Osteocyte (in vitro differentiated cells): ENCODE results near the gene HSFX2. TPM values are rescaled to one million over a fixed set of nuclear protein-coding genes. Genes with fewer than 3 reads are reported as not detected.
"Not testable (repeated sequence)": the region's sequence is repeated elsewhere in the genome, so short reads cannot be mapped to it uniquely, and the experiment has no call there.

Experiments
- DNase-seq: peaks from one replicate; pipeline ENCODE4 v3.0.0; 2021; ENCODE audit warnings: mixed read lengths; ENCODE audit not compliant: unreplicated experiment; ENCODE audit errors: extremely low spot score
- H3K27ac Mint-ChIP-seq: one replicate; pipeline ENCODE4 v1.8.0; 2021; ENCODE audit warnings: mild to moderate bottlenecking, mixed read lengths; ENCODE audit not compliant: unreplicated experiment
- H3K27me3 Mint-ChIP-seq: one replicate; pipeline ENCODE4 v1.8.0; 2021; ENCODE audit warnings: mixed read lengths; ENCODE audit not compliant: unreplicated experiment
- H3K36me3 Mint-ChIP-seq: one replicate; pipeline ENCODE4 v1.8.0; 2021; ENCODE audit warnings: mixed read lengths; ENCODE audit not compliant: unreplicated experiment
- H3K4me1 Mint-ChIP-seq: one replicate; pipeline ENCODE4 v1.8.0; 2021; ENCODE audit warnings: mixed read lengths; ENCODE audit not compliant: unreplicated experiment
- H3K4me3 Mint-ChIP-seq: one replicate; pipeline ENCODE4 v1.8.0; 2021; ENCODE audit warnings: mild to moderate bottlenecking, moderate library complexity, mixed read lengths; ENCODE audit not compliant: unreplicated experiment
- H3K9me3 Mint-ChIP-seq: one replicate; pipeline ENCODE4 v1.8.0; 2021; ENCODE audit warnings: mixed read lengths; ENCODE audit not compliant: unreplicated experiment
- total RNA-seq: library from RNA; stranded (reverse); gene quantifications from 2 replicates; pipeline ENCODE4 v1.2.1, GENCODE V29; 2021

HSFX2 gene
- total RNA-seq, 1 donor from 2014 or later = 0.64 TPM

DNA sequence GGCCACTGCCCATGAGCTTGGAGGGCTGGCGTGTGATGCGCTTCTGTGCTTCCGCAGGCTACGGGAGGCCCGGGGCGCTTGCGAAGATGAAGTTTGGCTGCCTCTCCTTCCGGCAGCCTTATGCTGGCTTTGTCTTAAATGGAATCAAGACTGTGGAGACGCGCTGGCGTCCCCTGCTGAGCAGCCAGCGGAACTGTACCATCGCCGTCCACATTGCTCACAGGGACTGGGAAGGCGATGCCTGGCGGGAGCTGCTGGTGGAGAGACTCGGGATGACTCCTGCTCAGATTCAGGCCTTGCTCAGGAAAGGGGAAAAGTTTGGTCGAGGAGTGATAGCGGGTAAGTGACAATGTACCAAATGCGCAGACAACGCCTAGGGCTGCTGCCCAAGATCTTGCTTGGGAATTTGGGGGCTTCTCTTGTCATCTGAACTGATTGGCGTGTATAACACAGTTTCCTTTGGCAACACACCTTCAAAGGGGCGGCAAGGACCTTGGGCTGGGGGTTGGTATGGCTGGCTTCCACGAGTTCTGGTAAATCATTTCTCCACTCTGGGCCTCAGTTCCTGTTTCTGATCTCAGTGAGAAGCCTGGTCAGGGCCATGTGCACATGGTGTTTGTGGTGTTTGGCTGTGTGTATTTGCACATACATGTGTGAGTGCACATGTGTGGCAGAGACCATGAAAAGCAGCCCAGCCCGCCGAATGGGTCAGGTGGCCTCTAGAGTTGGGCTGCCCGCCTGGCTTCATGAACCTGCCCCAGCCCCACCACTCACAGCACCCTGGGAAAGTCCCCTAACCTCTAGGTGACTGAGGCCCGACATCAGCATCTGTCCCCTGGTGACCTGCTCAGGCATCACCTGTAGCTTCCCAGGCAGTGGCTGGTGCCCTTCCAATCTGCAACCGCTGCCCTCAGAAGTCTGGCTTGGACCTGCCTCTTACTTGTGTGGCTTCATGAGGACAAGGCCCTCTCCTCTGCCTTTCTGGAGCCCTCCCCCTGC lies 49.3 kb downstream of the HSFX2 start:
- H3K4me1 Mint-ChIP-seq, DNase-seq, H3K36me3 Mint-ChIP-seq, H3K9me3 Mint-ChIP-seq, H3K27ac Mint-ChIP-seq, H3K4me3 Mint-ChIP-seq, H3K27me3 Mint-ChIP-seq: not testable (repeated sequence)

Other genes starting within 250 kb of the HSFX2 start
- 63.7 and 67.6 TPM in 2 replicates for gene IDS, start 90.0 kb downstream of the HSFX2 start, total RNA-seq
- 17.7 and 18.1 TPM in 2 replicates for gene EOLA1, start 54.3 kb downstream of the HSFX2 start, total RNA-seq
- gene HSFX3, start 45.4 kb downstream of the HSFX2 start, total RNA-seq = not detected in 2 replicates
- not detected in 2 replicates for gene MAGEA9B, start 7.9 kb downstream of the HSFX2 start, total RNA-seq
- gene TMEM185A, start 36.5 kb upstream of the HSFX2 start, total RNA-seq = 26.5 and 36.4 TPM in 2 replicates
- gene MAGEA11, start 116.7 kb upstream of the HSFX2 start, total RNA-seq = not detected in 2 replicates
- 1.6 and 2.1 TPM in 2 replicates for gene HSFX1, start 178.8 kb upstream of the HSFX2 start, total RNA-seq
- gene MAGEA9, start 186.6 kb upstream of the HSFX2 start, total RNA-seq = not detected in 2 replicates